ENCODE data around the gene MEIS2. TPM values are rescaled to one million over a fixed set of nuclear protein-coding genes. Genes with fewer than 3 reads are reported as not detected.

Gene MEIS2
- total RNA-seq, 2 experiments from 2014 or later = not detected

DNA sequence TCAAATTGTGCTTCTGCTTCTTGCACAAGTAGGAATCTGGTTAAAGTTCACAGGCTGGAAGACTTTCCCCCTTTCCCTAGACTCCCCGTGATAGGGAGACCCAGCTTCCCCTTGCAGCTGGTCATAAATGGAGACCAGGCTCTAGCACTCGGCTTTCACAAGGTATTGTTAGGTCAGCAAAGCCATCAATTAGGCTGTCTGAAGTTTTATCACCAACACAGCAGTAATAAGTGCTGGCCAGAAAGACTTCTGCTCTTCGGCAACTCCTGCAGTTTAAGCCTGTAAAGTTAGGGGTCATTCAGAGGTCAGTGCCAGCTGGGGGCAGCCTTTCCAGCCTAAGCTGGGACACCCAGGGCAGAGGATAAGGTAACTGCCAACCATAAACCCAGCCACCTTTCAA is 203.4 kb downstream of the MEIS2 start:
- no peaks in the 10 kb centered on the region for H3K36me3 Mint-ChIP-seq (ENCODE audit: low read depth)
- no peak overlapping the region for H3K4me3 Mint-ChIP-seq
- H3K9me3 Mint-ChIP-seq = no peaks in the 10 kb centered on the region
- peaks cover 5% of the 10 kb centered on the region for H3K27me3 Mint-ChIP-seq
- ChIA-PET CTCF (no interaction called here), POLR2A (no interaction called here)
- DNase-seq = no peak
- no peaks in the 10 kb centered on the region for H3K4me1 Mint-ChIP-seq
- H3K27ac Mint-ChIP-seq = no peak overlapping the region

DNA sequence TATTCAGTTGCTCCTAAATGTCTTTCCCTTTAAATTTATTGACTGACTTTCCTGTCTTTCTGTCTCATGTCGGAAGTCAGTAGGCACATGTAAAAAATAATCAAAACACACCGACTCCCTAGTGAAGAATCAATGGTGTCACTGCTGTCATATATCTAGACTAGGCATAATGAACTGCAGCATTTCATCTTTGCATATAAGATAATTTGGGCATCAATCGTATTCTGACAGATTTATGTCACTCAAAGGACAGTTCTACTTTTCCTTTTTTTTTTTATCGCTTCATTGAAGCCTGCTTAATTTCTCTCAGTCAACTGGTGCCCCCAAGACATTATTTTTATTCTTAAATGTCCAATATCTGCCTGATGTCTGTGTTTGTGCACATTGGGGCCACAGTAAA is 206.3 kb downstream of the MEIS2 start:
- H3K4me1 Mint-ChIP-seq = no peaks in the 10 kb centered on the region

DNA sequence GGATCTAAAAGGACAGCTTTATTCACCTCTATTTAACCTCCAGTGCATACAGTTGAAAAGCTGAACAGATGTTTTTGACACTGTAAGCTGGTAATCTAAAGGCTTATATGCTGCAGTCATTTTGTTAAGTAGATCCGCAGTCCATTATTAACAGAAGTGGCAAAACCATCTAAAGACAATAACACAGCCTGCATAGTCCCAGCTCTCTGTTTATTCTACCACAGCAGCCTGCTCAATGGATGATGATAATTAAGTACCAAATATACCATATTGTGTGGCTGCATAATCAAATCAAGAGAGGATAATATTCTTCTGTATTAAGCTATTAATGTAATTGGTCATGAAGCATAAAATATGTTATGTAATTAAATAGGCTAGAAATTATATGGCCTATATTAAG is 207.1 kb downstream of the MEIS2 start:
- Mint-ChIP-seq H3K4me3 (no peak overlapping the region), H3K27ac (no peak overlapping the region), H3K4me1 (no peaks in the 10 kb centered on the region), H3K27me3 (peaks cover 21% of the 10 kb centered on the region), H3K36me3 (ENCODE audit: low read depth) (no peaks in the 10 kb centered on the region), H3K9me3 (no peaks in the 10 kb centered on the region)
- CTCF ChIA-PET = interaction anchor here (0.6 to 0.7 kb wide), 2 partner anchors 9 to 238 kb away, joined by 3 to 5 read pairs; no protein-coding TSS in a partner anchor
- no peak for DNase-seq
- POLR2A ChIA-PET = no interaction called here

More for the DNA sequence above, 206.3 kb downstream of the MEIS2 start:
- H3K36me3 Mint-ChIP-seq (ENCODE audit: low read depth) = no peaks in the 10 kb centered on the region
- H3K4me3 Mint-ChIP-seq = no peak overlapping the region
- peaks cover 16% of the 10 kb centered on the region for H3K27me3 Mint-ChIP-seq
- no peaks in the 10 kb centered on the region for H3K9me3 Mint-ChIP-seq
- ChIA-PET CTCF (no interaction called here), POLR2A (no interaction called here)
- DNase-seq = no peak
- no peak overlapping the region for H3K27ac Mint-ChIP-seq

DNA sequence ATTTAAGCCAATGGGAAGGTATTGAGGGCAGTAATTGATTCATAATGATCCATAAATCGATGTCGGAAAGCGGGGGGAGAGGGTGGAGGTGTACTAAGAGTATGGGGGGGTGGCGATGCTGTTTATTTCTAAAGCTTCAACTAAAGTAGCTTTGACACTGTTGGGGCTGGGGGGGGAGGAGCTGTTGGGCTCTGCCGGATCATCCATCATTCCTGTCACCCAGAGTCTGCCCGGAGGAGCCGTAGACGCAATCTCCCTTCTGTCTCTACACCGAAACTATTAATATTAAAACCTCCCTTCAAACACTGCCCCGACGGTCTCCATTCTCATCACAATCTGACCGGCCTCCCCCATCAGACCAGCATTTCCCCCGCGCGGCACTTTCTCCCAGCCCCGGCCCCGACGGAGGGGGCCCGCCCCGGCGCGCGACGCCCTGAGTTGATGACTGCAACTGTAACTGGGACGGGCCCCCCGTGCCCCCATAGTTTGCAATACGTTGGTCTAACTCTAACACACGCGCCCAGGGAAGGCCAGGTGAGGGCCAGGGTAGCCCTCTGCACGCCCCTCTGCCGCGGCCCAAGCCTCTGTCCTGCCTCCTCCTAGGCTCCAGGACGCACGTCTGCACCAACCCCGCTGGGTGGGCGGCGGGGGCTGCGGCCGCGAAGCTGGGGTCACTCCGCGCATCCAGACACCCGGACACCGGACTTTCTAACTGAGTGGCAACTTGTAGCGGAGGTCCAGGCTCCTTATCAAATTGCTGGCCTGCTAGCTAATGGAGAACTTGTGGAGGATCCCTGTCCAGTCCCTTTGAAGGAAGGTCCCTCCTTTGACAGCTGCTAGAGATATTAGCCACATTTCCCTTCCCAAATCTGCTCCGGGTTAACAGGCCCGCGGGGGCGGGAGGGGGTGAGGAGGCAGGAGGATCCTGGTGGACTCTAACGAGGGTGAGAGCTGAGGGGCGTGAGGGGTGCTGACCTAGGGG is 212.0 kb downstream of the MEIS2 start:
- CTCF ChIA-PET = no interaction called here
- Mint-ChIP-seq H3K4me1 (peaks cover under 1% of the 10 kb centered on the region), H3K27me3 (peaks cover 64% of the 10 kb centered on the region), H3K4me3 (no peak overlapping the region), H3K9me3 (no peaks in the 10 kb centered on the region), H3K27ac (no peak overlapping the region), H3K36me3 (ENCODE audit: low read depth) (no peaks in the 10 kb centered on the region)
- DNase-seq = no peak
- POLR2A ChIA-PET = no interaction called here

DNA sequence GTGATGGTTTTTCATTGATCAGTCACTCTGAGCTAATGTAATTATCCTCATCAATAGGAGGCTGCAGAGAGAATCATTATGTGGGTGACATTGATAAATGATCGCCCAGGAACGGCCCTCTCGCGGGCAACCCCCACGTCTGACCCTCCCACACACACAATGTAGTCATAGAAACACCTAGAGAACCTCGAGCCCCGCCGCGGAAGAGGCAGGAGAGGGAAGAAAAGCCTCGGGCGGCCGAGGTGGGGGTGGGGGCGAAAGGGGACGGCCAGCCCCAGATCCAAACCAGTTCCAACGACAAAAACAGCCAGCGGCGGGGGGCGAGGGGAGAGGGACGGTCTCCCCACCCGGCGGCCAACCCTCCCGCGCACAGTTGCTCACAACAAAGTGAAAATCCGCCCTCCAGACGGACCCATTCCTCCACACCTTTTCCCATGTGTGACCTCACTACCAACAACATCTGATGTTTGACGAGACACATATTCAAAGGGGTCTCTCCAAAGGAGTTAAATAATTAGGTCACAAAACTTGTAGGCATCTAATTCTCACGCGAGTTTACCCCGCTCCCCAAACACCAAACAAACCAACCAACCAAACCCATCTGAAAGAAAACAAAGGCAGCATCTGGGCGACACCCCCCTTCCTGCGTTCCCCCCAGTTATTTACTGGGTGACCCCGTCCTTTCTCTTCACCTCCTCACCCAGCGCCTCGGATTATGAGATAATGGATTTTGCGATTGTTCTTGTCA is 213.0 kb downstream of the MEIS2 start:
- H3K36me3 Mint-ChIP-seq (ENCODE audit: low read depth) = no peaks in the 10 kb centered on the region
- H3K27me3 Mint-ChIP-seq = peaks cover 73% of the 10 kb centered on the region
- no peak for DNase-seq
- CTCF ChIA-PET = no interaction called here
- POLR2A ChIA-PET = no interaction called here
- peaks cover 4% of the 10 kb centered on the region for H3K4me1 Mint-ChIP-seq
- H3K4me3 Mint-ChIP-seq = no peak overlapping the region
- no peak overlapping the region for H3K27ac Mint-ChIP-seq
- no peaks in the 10 kb centered on the region for H3K9me3 Mint-ChIP-seq

DNA sequence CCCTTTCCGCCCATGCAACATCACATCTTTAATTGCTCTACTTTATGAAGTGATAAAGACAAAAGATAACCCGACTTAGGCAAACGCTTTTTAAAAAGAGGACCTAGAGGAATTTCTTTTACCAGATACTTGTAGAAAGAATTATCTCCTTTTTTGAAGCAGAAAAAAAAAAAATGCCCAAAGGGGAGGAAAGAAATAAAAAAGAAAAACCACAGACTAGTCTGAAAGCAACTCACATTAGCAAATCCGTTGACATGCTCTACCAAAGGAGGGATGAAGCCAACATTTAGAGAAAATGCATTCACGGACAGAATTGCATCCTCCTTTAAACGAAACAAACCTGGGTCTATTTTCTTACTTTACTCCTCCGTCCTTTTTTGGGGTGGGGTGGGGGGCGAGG is 213.6 kb downstream of the MEIS2 start:
- H3K36me3 Mint-ChIP-seq (ENCODE audit: low read depth) = no peaks in the 10 kb centered on the region
- H3K27me3 Mint-ChIP-seq = peaks cover 80% of the 10 kb centered on the region
- CTCF ChIA-PET = no interaction called here
- no peak for DNase-seq
- H3K27ac Mint-ChIP-seq = no peak overlapping the region
- H3K4me3 Mint-ChIP-seq = no peak overlapping the region
- H3K9me3 Mint-ChIP-seq = no peaks in the 10 kb centered on the region
- peaks cover 4% of the 10 kb centered on the region for H3K4me1 Mint-ChIP-seq
- POLR2A ChIA-PET = no interaction called here

DNA sequence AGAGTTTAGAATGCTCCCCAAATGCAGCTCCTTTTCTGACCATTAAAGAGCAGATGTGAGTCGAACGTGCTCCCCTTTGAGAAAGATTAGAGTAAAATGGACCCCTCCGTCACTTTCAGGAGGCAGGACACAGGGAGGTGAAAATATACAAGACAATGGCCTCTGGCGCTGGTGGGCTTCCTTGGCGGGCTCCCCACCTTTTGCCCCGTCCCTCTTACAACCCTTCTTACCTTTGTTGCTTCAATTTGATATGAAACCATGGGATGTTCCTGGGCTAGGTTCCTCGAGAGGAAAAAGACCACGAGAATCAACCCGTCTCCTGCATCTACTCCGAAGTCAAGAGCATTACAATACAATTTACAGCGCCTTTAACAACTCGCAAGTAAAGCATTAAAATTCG is 214.2 kb downstream of the MEIS2 start:
- CTCF ChIA-PET = no interaction called here
- DNase-seq = no peak
- Mint-ChIP-seq H3K4me1 (peaks cover 4% of the 10 kb centered on the region), H3K4me3 (no peak overlapping the region), H3K27ac (no peak overlapping the region), H3K27me3 (peaks cover 84% of the 10 kb centered on the region), H3K36me3 (ENCODE audit: low read depth) (no peaks in the 10 kb centered on the region), H3K9me3 (no peaks in the 10 kb centered on the region)
- POLR2A ChIA-PET = no interaction called here

DNA sequence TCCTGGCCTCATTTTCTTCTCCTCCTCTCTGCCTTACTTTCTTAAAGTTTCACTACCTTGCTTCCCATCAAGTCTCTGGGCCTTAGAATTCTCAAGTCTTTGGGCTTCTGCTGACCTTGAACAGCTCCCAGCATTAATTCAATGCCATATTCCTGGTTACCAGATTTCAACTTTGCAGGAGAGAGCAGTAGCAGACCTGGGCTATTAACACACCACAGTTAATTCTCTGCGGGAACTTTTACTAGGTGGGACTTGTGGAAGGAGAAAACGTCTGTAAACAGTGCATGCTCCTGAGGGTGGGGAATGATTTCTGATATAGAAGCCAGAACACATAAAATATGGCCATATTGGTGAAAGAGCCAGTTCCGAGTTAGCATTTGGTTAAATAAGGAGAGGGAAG is 214.6 kb downstream of the MEIS2 start:
- Mint-ChIP-seq H3K36me3 (ENCODE audit: low read depth) (no peaks in the 10 kb centered on the region), H3K9me3 (no peaks in the 10 kb centered on the region), H3K4me3 (no peak overlapping the region), H3K27ac (no peak overlapping the region), H3K27me3 (peaks cover 88% of the 10 kb centered on the region), H3K4me1 (peaks cover 4% of the 10 kb centered on the region)
- POLR2A ChIA-PET = no interaction called here
- no peak for DNase-seq
- CTCF ChIA-PET = no interaction called here

DNA sequence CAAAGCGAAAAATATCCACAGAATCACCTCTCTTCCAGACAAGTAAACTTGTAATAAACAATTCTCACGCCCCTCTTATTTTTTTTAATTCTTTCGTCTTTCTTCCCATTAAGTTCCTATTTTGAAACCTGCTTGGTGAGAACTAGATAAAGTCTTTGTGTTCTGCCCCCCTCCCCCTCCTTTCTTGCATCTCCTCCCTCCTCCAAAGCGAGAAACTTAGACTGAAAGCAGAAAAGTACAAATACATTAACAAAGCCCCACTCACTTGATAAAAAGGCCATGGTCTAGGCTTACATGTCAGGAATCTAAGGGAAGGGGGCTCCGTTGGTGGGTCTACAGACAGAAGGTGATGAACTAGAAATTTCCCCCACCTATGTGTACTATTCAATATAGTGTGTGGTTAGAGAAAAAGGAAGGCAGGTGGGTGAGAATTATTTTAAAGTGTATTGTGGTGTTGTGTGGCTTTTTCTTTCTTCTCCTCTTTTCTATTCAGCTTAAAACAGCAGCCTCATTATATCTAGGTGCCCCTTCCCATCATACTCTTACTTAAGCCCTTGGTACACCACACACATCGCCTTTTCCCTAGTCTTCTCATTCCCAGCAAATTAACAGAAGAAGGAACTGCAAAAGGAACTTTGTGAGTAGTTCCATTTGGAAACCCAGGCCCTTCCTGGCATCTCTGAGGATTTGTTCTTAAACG is 215.3 kb downstream of the MEIS2 start:
- no peaks in the 10 kb centered on the region for H3K36me3 Mint-ChIP-seq (ENCODE audit: low read depth)
- H3K4me1 Mint-ChIP-seq = peaks cover 4% of the 10 kb centered on the region
- H3K27ac Mint-ChIP-seq = no peak overlapping the region
- H3K27me3 Mint-ChIP-seq = peaks cover 91% of the 10 kb centered on the region
- DNase-seq = no peak
- ChIA-PET CTCF (no interaction called here), POLR2A (no interaction called here)
- H3K9me3 Mint-ChIP-seq = no peaks in the 10 kb centered on the region
- H3K4me3 Mint-ChIP-seq = no peak overlapping the region

GRCh38 chr15:36884518-36884875 is 215.9 kb downstream of the MEIS2 start:
- H3K27me3 Mint-ChIP-seq = peaks cover 93% of the 10 kb centered on the region
- H3K9me3 Mint-ChIP-seq = no peaks in the 10 kb centered on the region
- CTCF ChIA-PET = no interaction called here

GRCh38 chr15:36883713-36884517 is 216.4 kb downstream of the MEIS2 start:
- H3K27ac Mint-ChIP-seq = no peak overlapping the region
- H3K27me3 Mint-ChIP-seq = peaks cover 93% of the 10 kb centered on the region
- peaks cover 4% of the 10 kb centered on the region for H3K4me1 Mint-ChIP-seq
- H3K9me3 Mint-ChIP-seq = no peaks in the 10 kb centered on the region
- H3K4me3 Mint-ChIP-seq = no peak overlapping the region
- ChIA-PET POLR2A (no interaction called here), CTCF (interaction anchor here (0.7 kb wide), 3 partner anchors 9 to 293 kb away, joined by 3 to 4 read pairs (median 3); no protein-coding TSS in a partner anchor)
- DNase-seq = peak; percentile 77
- H3K36me3 Mint-ChIP-seq (ENCODE audit: low read depth) = no peaks in the 10 kb centered on the region

More at GRCh38 chr15:36884518-36884875, 215.9 kb downstream of the MEIS2 start:
- Mint-ChIP-seq H3K27ac (no peak overlapping the region), H3K36me3 (ENCODE audit: low read depth) (no peaks in the 10 kb centered on the region), H3K4me3 (no peak overlapping the region), H3K4me1 (peaks cover 4% of the 10 kb centered on the region)
- DNase-seq = no peak
- POLR2A ChIA-PET = no interaction called here

GRCh38 chr15:36882487-36883131 is 217.7 kb downstream of the MEIS2 start:
- no peak for DNase-seq
- Mint-ChIP-seq H3K36me3 (ENCODE audit: low read depth) (no peaks in the 10 kb centered on the region), H3K27me3 (peaks cover 97% of the 10 kb centered on the region), H3K4me3 (no peak overlapping the region), H3K4me1 (peaks cover 11% of the 10 kb centered on the region), H3K9me3 (no peaks in the 10 kb centered on the region), H3K27ac (no peak overlapping the region)
- CTCF ChIA-PET = interaction anchor here (1.0 to 1.1 kb wide), 2 partner anchors 9 to 227 kb away, joined by 3 to 5 read pairs; no protein-coding TSS in a partner anchor
- POLR2A ChIA-PET = no interaction called here

Measured in activated CD4-positive, alpha-beta T cell treated with anti-CD3 and anti-CD28 coated beads, Interleukin-2, amount 10 ng/mL, durations not matched to agents 7 days and 5 days (primary cell).